GM21576 (cell line): ENCODE measurements around the gene MAGI3.
"Not testable (repeated sequence)": the region's sequence is repeated elsewhere in the genome, so short reads cannot be mapped to it uniquely, and the experiment has no call there.

Experiments used
- ATAC-seq: cut with Tn5 transposase; IDR thresholded peaks from one replicate; pipeline ENCODE4 v1.9.1; 2021; ENCODE audit warnings: mild to moderate bottlenecking, moderate library complexity; ENCODE audit not compliant: unreplicated experiment

The MAGI3 gene

GRCh38 chr1:113684153-113684541 is 293.8 kb downstream of the MAGI3 start:
- no peak for ATAC-seq

GRCh38 chr1:113686891-113687618 is 296.7 kb downstream of the MAGI3 start:
- ATAC-seq = no peak

- ATAC-seq = no peak
These were observed 300.9 kb downstream of the MAGI3 start for GRCh38 chr1:113691184-113691583.

DNA sequence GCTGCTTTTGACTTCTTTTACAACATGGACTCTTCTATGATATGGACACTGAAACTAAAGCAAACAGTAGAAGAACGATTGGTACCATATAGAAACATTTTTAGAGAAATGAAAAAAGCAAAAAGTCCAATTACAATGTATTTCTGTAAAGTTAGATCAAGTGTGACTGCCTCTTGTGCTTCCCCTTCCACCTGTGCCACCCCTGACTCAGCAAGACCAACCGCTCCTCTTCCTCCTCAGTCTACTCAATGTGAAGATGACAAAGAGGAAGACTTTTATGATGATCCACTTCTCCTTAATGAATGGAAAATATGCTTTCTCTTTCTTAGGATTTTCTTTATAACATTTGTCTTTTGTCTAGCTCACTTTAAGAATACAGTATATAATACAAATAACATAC is 302.0 kb downstream of the MAGI3 start:
- ATAC-seq = no peak

DNA sequence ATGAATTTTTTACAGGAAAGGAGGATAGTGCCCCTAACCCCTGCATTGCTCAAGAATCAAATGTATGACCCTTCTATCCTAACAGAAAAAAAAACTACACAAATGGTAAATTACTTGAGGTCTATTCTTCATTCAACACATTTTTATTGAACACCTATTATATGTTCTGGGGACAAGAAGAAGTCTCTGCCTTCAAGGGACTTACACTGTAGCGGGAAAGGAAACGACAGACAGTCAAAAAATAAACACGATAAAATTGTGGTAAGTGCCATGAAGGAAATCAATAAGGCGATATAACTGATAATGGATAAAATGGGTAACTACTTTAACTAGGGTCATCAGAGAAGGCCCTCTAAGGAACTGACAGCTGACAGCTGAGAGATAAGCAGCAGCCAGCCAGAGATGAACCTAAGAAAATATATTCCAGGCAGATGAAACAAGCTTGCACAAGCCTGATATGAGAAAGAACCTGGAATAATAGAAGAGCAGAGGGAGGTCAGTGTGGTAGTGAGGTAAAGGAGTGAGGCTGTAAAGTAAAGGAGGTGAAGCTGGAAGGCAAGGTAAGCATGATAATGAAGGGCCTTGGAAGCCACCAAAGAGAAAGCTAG is 302.6 kb downstream of the MAGI3 start:
- no peak for ATAC-seq

DNA sequence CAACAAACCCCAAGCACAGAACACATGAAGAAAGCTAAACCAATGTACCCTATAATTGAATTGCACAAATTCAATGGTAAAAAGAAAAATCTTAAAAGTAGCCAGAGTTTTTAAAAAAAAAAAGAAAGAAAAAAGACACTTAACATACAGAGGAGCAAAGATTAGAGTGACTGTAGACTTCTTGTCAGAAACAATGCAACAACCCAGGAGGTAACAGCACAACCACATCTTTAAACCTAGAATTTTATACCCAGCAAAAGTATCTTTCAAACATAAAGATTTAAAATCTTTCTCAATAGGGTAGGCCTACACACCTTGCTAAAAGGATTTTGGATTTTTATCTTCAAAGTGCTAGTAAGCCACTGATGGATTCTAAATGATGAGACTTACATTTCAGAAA is 304.6 kb downstream of the MAGI3 start:
- ATAC-seq = no peak

- ATAC-seq = no peak
These were observed 311.1 kb downstream of the MAGI3 start for GRCh38 chr1:113701429-113701828.

DNA sequence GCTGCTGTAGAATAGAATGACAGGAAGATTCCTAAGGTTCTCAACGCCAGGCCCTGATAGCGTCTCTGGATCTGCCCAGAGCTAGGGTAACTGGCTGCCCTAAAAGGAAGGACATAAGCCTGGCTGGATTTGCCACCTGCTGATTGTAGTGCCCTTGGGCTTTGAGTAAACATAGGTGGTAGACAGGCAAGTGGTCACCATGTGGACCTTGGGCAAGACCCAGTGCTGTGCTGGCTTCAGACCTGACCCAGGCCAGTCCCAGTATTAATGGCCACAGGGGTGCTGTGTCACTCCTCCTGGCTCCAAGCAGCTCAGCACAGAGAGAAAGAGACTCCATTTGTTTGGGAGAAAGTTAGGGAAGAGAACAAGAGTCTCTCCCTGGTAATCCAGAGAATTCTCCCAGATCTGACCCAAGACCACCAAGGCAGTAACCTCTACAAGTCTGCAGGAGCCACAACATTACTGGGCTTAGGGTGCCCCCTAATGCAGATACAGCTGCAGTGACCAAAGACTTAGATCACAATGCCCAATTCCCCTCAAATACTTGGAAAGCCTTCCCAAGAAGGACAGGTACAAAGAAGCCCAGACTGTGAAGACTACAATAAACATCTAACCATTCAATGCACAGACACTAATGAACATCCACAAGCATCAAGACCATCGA is 324.4 kb downstream of the MAGI3 start:
- no peak for ATAC-seq

DNA sequence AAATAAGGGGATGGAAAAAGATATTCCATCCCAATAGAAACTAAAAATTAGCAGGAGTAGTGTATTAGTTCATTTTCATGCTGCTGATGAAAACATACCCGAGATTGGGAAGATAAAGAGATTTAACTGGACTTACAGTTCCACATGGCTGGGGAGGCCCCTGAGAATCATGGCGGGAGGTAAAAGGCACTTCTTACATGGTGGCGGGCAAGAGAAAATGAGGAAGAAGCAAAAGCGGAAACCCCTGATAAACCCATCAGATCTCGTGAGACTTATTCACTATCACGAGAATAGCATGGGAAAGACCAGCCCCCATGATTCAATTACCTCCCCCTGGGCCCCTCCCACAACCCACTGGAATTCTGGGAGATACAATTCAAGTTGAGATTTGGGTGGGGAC is 327.2 kb downstream of the MAGI3 start:
- not testable (repeated sequence) for ATAC-seq

- not testable (repeated sequence) for ATAC-seq
These were observed 328.3 kb downstream of the MAGI3 start for GRCh38 chr1:113718621-113719020.

DNA sequence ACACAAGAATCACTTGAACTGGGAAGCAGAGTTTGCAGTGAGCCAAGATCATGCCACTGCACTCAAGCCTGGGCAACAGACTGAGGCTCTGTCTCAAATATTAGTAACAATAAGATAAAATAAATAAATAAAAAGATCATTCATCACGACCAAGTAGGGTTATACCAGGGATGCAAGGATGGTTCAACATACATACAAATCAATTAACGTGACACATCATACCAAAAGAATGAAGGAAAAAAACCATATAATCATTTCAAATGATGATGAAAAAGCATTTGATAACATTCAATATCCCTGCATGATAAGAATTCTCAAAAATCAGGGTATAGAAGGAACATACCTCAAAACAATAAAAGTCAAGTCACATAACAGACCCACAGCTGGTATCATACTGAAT is 330.7 kb downstream of the MAGI3 start:
- ATAC-seq = no peak

GRCh38 chr1:113732802-113733201 is 342.5 kb downstream of the MAGI3 start:
- no peak for ATAC-seq

DNA sequence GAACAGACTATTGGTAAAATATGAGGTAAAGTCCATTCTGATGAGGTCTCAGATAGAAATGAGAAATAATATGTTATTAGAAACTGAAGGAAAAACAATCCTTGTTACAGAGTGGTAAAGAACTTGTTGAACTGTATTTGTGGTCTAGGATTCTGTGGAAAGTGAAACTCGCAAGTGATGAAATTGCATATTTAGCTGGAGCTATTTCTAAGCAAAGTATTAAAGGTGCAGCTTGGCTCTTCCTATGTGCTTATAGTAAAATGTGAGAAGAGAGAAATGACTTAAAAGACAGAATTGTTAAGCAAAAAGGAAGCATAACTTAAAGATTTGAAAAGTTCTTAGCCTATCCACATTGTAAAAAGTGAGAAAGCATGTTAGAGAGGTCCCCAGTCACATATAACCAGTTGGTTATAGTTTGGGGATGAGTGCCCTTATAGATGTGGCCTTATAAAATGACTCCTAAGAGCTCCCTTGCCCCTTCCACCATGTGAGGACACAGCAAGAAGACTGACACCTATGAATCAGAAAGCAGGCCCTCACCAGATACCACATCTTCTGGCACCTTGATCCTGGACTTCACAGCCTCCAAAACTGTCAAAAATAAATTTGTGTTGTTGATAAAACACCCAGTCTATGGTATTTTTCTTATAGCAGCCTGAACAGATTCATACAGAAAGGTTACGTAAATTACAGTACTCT is 344.2 kb downstream of the MAGI3 start:
- no peak for ATAC-seq
